GM21786 (cell line): Measurements from ENCODE around the gene MOB3B.
A peak's percentile ranks its signal among the peaks of the same experiment; 100 is the strongest.

Experiments used
- ATAC-seq: cut with Tn5 transposase; IDR thresholded peaks from one replicate; pipeline ENCODE4 v1.9.1; 2021; ENCODE audit not compliant: unreplicated experiment

MOB3B gene

DNA sequence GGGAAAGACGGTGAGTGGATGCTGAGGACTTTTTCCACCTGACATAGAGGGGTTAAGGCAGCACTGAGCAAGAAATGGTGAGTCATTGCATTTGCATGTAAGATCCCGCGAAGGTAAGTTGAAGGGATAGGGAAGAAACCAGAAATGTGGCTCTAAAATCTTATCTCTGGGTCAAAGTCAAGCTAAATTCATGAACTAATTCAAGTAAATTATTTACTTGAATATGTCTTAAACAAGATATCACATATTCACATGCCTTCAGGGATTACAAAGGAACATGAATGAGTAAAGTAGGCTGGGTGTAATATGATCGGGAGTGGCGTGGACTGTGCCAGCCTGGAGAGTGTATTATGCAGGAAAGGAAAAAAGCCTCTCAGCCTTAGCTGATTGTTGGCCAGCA is 158.2 kb downstream of the MOB3B start:
- ATAC-seq: no peak

DNA sequence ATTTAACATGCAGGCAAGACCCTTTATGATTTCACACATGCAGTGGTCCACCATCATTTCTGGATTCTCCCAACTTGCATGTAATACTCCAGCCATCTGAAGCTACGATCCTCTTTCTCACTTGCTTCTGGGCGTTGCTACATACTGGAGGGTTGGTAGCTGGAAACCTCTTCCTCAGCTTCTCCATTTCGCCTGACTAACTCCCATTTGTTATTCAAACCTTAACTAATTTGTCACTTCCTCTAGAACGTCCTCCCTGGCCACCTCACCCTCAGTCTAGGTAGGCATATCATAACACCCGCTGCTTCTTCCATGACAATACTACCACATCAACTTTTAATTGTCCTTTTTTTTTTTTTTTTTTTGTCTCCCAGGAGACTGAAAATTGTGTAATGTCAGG is 160.0 kb downstream of the MOB3B start:
- ATAC-seq: no peak

DNA sequence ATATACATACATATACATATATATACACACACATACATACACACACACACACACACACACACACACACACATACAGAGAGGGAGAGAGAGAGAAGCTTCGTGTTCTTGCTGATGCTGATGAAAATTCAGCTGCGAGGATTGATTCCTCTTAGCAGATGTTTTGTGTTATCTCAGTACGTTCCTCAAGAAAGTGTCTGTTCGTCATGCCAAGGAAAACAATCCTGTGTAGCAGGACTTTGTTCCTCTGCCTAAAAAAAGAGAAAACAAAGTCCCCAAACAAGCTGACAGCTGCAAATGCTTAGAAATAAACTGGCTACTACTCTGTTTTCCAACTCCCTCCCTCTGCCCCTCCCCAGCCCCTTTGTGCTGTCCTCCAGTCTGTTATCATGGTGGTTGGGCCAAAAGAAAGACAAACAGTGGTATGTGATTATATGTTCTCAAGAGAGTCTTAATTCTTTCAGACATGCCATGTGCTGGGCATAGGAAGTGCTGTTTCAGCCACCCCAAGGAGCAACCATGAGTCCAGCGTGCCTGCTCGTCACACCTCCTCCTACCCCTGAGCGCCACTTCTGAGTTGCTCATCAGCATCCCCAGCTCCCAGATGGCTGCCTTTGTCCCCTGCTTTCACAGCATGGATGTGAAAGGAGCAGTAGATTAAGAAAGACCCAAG is 161.2 kb downstream of the MOB3B start:
- ATAC-seq: no peak

DNA sequence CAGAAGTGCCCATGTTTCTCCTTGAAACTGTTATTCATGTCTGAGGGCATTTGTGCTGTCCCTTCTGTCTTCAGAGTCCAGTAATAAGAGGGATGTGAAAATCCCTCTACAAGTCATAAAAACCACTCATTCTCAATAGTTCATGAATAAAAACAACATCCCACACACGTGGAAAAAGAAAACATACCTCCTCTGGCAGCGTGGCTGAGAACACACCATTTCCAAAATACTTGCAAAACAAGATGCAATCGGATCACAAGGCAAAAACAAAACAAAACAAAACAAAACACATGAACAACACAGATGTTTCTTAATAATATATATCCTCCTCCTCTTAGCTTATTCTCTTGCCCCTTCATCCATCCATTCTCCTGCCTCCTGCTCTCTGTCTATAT is 161.7 kb downstream of the MOB3B start:
- ATAC-seq: no peak

DNA sequence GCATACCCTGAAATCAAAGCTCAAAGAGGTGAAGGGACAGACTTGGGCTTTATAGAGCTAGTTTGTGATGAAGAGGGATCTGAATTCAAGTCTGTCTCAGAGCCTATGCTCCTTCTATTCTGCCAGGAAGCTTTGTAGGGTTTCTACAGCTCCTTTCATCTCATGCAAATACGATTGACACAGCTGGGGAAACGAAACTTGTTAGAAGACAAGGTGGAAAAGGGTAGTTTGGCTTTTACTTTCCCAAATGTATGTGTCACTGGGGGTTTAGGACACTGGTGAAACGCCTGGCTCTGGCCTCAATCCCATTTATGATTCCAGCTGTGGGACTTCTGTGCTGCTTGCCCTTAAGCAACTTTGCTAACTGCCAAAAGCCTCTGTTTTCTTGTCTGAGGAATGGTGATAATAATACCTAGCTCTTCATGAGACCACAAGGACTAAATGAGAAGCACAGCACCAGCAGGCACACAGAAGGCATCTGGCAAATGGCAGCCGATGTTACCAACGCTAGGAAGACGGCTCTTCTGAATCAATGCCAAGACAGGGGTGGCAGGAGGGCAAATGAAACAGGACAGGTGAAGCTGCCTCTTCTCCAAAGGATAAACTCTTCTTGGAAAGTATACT is 162.3 kb downstream of the MOB3B start:
- ATAC-seq: peak; percentile 77

DNA sequence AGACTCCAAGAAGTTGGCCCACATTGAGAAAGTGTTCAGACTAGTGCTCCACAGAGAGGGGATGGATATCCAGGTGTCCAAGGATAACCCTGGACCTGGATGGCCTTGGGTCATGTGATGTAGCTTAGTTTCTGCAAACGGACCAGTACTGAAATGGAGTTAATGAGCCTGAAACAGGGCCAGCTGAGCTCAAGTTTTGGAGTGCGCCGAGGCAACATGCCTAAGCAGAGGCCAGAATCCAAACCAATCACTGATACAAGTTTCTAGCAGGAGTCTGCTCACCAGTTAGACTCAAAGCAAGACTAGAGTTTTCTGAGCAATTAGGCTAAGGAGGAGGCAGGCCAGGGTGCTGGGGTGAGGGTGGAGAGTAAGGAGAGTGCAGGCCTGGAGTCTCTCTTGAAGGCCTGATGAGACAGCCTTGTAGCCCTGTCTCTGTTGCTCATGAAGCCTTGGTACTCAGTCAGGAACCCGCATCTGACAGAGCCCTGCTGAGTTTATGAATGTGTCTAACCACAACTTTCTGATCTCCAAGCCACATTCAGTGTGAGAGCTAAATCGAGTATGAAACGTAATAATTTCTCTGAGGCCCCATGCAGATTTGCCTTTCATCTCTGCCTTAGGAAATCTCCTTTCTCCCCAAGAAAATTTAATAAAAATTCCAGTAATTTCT is 163.8 kb downstream of the MOB3B start:
- ATAC-seq: peak; percentile 80

DNA sequence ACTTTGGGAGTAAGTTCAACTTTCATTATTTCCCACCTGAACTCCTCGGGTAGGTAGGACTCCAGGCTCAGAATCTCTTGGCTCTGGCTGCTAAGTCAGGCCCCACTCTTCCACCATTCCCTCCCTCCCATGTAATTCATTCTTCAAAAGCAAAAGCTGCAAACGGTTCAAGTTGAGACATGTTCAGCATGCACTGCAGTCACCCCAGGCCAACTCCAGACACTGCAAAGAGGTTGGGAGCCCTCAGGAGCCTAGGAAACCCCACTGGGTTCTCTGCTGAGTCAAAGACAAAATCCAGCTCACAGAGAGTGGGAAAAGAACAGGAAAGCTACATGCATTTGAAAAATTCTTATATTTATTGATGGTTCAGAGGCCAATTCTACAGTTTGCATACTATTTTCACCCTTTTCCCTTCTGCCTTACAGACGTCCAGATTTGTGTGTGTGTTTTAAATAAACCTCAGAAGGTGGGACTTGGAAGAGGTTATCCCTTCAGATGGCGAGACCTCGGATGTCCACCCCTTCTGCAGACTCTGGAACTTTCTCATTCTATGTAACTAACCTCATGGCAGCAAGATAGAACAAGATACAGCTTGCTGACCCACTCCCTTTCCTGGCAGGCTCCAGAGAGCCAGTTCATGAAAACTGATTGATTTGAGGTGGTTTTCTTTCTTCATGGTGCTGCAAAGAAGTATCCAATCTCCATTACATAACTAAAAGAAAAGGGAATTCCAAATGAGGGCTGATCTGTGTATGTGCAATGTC is 167.0 kb downstream of the MOB3B start:
- no peak for ATAC-seq

DNA sequence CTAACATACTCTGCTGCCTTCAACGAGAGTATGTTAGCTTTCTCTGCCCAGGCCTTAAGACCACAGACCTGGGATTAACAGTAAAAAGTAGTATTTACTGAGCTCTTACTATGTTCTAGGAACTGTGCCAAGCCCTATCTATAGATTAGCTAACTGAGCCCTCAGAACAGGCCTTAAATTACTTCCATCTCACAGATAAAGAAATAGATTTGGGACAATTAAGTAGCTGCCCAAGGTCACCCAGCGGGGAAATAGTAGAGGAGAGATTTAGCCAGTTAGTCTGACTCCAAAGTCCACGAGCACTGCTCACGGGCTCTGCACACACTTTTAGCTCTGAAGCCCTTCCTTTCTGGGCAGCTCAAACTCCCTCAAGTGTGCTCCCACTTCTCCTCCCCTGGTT is 168.1 kb downstream of the MOB3B start:
- no peak for ATAC-seq

DNA sequence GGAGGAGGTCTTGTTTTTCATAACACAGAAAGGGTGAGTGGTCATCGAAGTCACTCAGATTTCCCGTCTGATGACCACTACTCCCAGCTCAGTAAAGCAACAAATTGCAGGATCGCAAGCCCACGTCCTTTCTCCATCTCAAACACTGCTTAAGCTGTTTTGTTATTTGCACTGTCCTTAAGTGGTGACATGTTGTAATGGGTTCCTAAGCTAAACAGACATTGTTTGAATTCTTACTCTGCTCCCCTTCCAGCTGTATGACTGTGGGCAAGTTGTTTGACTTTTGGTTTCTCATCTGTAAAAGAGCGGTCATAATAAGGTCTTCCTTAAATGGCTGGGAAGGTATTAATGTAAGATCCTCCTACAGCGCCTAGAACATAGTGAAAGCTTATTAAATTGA is 169.9 kb downstream of the MOB3B start:
- ATAC-seq: no peak

DNA sequence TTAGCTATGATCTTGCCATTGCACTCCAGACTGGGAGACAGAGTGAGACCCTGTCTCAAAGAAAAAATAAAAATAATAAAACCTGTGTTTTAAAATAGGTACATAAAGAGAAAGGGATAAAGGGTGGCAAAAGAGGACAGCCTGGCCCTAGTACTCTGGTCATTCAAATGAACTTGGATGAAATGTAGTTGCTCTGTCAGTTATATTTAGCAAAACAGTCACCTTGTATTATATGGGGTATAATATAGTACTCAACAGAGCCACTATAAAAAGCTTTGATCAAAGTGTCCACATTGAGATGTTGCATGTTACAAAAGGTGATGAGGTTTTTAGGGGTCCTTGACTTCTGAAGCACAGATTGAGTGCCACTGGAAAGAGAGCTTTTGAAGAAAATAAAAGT is 171.6 kb downstream of the MOB3B start:
- ATAC-seq: no peak

DNA sequence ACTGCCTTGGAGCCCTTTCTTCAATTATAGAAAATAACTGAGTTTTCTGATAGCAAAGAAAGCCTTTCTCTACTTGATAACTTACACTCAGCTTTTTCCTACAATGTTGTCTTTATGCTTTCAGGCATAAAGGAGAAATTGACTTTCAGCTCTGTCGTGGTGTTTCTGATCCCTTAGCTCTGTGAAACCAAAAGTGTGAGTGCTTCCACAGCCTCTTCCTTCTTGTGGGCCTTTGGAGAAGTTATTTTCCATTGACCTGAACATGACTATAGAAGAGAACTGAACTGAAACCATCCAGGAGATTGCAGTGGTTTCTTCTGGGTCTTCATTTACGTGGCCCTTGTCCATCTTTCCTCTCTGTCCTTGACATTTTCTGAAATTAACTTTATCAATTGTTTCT is 173.2 kb downstream of the MOB3B start:
- ATAC-seq: no peak

DNA sequence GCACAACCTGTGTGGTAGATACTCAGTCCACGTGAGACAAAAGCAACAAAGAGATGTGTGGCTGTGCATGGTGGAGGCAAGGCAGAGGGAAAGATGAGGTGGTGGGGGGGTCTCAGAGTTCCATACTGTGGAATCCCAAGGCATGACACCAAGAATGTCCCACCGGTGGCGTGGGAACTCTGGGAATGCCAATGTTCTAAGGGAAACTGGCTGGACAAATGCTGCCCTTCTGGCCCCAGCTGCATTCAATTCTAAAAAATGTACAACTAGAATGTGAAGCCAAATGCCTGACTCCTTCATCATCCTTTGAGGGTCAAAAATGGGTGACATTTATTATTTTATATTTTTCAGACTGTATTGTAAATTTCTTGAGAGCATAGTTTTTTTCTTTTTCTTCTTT is 174.4 kb downstream of the MOB3B start:
- no peak for ATAC-seq

DNA sequence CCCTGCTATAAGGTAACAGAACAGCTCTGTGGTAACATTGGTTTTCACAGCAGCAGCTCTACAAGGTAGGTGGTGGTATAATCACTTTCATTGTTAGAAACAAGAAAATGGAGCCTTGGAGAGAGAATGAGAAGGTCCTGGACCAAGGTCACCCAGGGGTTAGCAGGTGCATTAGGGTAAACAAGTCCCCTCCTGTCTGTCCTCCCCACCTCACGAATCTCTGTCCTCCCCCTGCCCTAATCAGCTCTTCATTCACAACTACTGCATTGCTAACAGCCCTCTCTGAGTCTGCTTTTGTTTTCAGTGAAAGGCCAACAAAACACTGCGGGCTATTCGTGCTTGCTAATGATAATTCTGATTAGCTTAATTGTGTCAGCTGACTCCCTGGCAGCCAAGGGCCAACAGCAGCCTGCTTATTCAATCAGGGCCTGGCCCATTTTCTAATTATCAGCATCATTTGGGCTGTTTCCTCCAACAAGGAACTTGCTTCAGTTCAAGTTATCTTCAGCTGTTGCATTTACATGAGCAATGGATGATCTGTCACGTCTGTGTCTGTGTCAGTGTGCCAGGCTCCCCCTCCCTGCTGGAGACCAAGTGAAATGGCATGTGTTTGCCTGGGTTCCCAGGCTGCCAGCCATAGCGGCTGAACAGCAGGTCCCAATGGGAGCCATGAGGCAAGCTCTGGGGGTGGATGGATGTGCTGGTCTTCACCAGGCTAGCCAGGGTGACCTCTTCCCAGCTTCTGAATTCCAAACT is 176.0 kb downstream of the MOB3B start:
- ATAC-seq: peak; percentile 90

DNA sequence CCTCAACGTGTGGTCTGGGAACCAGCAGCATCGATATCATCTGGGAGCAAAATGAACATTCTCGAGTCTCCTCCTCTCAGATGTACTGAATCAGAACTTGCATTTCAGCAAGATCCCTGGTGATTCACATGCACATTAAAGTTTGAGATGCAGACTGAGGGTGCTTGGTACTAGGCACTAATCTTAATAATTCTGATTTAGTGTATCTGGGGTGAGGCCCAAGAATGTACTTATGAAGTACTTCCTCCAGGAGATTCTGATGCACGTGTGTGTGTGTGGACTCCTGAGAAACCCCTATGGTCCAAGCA is 176.5 kb downstream of the MOB3B start:
- ATAC-seq: no peak

DNA sequence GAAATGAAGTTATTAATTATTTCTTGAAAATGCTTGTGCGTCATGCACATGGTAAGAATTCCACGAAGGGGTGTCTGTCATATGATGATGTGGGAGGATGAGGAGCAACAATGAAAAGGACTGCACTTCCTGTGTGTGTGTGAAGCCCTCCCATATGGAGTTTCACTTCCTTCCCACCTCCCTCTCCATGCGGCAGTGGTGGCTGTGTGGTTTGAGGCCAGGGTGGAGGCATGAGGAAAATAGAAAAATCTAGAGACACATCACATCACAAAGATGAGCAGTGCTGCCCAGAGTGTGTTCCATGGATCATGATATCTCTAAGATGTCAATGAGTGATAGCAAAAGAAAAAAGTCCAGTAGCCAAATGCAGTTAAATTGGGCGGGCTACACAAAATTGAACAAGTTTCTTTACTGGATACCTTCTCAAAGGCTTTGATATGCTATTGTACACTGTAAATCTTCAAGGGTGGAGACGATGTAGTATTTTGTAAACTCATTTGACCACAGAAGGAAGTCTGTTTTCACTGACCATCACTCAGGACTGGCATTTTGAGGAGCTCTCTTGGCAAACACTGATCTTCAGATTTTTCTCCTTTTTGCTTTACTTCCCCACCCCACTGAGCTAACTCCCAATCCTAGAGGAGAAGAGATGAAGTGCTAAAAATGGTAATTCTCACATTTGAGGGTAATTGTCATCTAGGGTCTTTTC is 177.0 kb downstream of the MOB3B start:
- peak; percentile 32 for ATAC-seq

DNA sequence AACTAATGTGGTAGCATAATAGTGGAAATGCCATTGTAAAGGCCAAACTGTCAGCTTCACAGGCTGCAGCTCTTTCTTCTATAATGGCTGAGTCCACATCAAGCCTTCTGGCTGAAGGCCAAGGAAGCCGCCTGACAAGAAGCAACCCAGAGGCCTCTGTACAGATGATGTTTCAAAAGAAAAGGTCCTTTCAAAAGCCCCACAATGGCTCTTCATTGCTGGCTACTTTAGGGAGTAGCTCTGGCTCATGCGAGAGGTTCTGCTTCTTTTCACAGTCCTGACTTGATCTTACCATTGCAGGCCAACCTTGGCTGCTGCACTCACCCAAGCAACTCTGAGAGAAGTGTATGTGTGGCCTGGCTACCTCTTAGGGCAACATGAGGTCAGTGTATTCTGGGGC is 178.2 kb downstream of the MOB3B start:
- no peak for ATAC-seq

DNA sequence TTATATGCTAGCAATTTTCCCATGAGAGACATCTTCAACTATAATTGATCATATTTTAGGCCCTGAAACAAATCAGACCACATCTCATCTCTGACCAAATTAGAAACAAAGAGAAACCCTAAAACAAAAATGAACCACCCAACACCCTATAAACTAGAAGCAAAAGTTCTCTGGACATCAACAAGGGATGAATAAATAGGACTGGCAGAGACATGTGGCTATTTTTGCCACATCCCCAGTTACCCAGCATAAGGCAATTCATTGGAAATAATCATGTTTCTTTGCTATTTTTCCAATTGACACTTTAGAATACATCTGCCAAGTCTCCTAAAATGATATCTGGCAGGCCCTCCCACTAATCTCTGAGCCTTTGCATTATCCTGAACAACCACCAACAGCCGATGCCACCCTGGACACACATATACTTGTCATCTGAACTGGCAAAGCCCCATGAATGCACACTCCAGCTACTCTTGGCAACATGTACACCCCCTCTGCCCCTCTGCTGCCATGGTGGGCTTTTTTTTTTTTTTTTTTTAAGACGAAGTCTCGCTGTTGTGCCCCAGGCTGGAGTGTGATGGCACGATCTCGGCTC is 179.1 kb downstream of the MOB3B start:
- no peak for ATAC-seq

DNA sequence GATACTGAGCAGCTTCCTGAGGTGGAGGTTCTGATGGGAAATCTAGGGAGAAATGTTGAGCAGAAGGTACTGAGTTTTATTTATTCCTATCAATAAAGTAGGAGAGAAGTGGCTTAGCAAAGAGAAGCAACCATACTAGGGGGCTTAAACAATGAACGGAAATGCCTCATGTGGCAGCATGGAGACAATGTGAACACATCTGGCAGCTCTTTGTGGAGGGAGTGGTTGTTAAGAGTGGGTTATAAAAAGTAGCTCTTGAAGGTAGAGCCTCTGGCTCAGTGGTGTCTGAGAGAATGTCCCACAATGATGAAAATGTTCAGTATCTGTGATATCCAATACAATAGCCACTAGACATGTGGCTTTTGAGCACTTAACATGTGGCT is 179.9 kb downstream of the MOB3B start:
- ATAC-seq: no peak

DNA sequence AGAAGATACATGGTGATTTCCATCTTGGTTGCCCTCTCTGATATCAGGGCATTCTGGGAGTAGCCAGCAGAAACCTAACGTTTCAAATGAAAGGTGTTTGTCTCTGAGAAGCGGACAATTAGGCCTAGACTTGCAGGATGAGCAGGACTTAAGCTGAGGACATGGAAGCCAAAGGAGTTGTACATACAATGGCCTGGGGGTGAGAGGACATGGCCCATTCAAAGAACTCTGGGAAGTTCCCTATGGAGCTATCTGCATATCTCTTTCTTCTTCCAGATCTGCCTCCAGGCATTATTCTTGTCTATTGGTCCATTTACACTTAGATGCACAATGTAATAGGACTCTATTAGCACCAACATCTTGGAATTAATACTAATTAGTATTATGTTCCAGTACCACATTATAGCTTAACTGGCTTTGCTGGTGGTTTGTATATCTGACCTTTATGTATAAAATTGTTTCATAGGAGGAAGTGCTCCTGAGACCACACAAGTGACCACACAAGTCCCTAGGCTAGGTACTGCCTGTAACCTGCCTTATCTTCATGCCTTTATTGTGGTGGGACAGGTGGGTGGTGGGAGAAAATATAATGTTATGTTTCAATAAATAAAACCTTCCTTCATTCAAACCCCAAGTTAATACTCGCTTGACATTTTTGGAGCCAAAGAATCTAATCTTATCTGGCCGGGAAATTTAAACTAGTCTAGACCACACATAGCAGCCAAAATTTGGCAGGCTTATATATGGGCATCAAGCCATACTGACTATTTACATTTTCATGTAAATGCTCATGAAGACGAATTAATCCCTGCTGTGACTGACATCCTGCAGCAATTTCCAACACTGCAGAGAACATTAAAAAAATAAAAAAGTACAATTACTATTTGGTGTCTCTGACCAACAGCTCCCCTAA is 180.6 kb downstream of the MOB3B start:
- ATAC-seq: no peak
